ENCODE results near the gene DDA1.

DDA1 gene

DNA sequence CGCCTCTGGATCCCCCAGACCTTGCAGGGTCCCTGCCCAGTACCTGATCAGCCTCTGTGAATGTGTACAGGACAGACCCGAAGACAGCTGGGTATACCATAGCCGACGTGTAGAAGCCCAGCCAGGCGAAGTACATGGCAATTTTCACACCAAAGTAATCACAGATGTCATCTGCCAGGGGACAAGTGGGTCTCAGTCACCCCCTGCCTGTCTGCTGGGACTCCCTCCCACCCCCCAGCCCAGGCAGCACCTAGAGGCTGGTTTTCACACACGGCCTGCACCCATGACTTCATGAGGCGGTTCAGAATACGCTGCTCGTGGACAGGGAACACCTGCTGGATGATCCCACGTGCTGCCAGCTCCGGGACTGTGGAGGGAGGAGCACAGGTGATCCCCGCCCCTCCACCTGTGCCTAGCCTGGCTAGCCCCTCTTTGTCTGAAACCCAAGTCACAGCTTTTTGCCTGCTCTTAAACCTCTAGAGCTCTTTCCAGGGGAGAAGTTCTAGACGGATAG lies 21.7 kb downstream of the DDA1 start:
- Histone ChIP-seq H3K27ac (no peak overlapping the region), H3K4me1 (ENCODE audit: control insufficient read depth in 1 of 2, insufficient read depth in 1 of 2, low read depth in 1 of 2, low read length in 1 of 2) (peaks cover 33 to 38% of the 10 kb centered on the region in 2 experiments), H3K9me3 (no peaks in the 10 kb centered on the region), H3K27me3 (peaks cover 87% of the 10 kb centered on the region), H3K36me3 (no peaks in the 10 kb centered on the region), H3K4me3 (ENCODE audit: low read depth in 1 of 2, low read length in 1 of 2) (no peak overlapping the region)
- TF ChIP-seq, protein P1, sequence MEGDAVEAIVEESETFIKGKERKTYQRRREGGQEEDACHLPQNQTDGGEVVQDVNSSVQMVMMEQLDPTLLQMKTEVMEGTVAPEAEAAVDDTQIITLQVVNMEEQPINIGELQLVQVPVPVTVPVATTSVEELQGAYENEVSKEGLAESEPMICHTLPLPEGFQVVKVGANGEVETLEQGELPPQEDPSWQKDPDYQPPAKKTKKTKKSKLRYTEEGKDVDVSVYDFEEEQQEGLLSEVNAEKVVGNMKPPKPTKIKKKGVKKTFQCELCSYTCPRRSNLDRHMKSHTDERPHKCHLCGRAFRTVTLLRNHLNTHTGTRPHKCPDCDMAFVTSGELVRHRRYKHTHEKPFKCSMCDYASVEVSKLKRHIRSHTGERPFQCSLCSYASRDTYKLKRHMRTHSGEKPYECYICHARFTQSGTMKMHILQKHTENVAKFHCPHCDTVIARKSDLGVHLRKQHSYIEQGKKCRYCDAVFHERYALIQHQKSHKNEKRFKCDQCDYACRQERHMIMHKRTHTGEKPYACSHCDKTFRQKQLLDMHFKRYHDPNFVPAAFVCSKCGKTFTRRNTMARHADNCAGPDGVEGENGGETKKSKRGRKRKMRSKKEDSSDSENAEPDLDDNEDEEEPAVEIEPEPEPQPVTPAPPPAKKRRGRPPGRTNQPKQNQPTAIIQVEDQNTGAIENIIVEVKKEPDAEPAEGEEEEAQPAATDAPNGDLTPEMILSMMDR (IDR thresholded peaks at IDR 0.05): no peak

- peaks cover 76% of the 10 kb centered on the region for H3K27me3 ChIP-seq
- H3K4me1 ChIP-seq (ENCODE audit: control insufficient read depth in 1 of 2, insufficient read depth in 1 of 2, low read depth in 1 of 2, low read length in 1 of 2): peaks cover 45 to 48% of the 10 kb centered on the region in 2 experiments
- no peaks in the 10 kb centered on the region for H3K9me3 ChIP-seq
- H3K27ac ChIP-seq: no peak overlapping the region
- H3K36me3 ChIP-seq: no peaks in the 10 kb centered on the region
- TF ChIP-seq, protein P1 (IDR thresholded peaks at IDR 0.05): no peak
- no peak overlapping the region for H3K4me3 ChIP-seq (ENCODE audit: low read depth in 1 of 2, low read length in 1 of 2)
Measured at GRCh38 chr19:17332360-17332676, 23.0 kb downstream of the DDA1 start.

DNA sequence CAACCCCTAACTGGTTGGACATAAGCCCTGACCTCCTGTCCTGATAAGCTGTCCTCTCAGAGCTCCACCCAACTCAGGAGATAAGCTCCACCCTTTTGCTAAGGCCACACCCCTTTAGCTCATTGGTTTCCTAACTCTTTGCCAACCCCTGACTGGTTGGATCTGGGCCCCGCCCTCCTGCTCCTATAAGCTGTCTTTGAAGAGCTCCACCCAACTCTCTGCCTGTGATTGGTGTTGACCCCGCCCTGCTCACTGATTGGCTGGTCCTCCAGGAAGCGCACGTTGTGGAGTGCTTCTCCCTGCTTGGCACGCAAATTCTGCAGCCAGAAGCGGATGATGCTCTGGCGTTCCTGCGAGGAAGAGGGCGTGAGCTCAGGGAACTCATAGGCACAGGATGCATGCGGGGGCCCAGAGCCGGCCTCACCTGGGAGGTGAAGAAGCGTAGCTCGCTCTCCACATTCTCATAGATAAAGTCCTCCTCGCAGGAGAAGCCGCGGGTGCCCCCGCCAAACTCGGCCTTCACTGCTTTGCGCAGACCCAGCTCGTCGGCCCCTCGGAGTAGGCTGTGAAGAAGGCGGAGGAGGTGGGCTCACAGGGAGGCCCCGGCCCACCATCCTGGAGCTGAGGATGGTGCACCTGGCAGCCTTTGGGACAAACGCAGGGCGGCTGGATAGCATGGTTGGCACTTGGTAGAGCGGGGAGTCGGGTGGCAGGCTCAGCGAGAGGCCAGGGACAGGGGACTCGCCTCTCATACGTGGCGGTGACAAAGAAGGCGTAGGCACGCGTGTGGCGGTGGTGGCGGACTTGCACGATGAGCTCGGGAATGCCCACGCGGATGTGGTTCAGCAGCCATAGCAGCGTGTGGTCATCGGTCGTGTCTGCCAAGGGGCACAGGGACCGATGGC lies 23.6 kb downstream of the DDA1 start:
- Histone ChIP-seq H3K36me3 (no peaks in the 10 kb centered on the region), H3K4me1 (ENCODE audit: control insufficient read depth in 1 of 2, insufficient read depth in 1 of 2, low read depth in 1 of 2, low read length in 1 of 2) (peaks cover 51 to 52% of the 10 kb centered on the region in 2 experiments), H3K27me3 (peaks cover 76% of the 10 kb centered on the region), H3K4me3 (ENCODE audit: low read depth in 1 of 2, low read length in 1 of 2) (no peak overlapping the region), H3K27ac (no peak overlapping the region), H3K9me3 (no peaks in the 10 kb centered on the region)
- TF ChIP-seq, protein P1 (IDR thresholded peaks at IDR 0.05): no peak

- peaks cover 47 to 51% of the 10 kb centered on the region in 2 experiments for H3K4me1 ChIP-seq (ENCODE audit: control insufficient read depth in 1 of 2, insufficient read depth in 1 of 2, low read depth in 1 of 2, low read length in 1 of 2)
- H3K27ac ChIP-seq: no peak overlapping the region
- peaks cover 69% of the 10 kb centered on the region for H3K27me3 ChIP-seq
- peak overlapping the region; percentile 63 to 70 for H3K4me3 ChIP-seq (ENCODE audit: low read depth in 1 of 2, low read length in 1 of 2)
- no peaks in the 10 kb centered on the region for H3K36me3 ChIP-seq
- TF ChIP-seq, protein P1 (IDR thresholded peaks at IDR 0.05): no peak
- H3K9me3 ChIP-seq: no peaks in the 10 kb centered on the region
Measured at GRCh38 chr19:17333611-17334413, 24.4 kb downstream of the DDA1 start.

- peak within 1 kb of the TSS; percentile 63 to 70 for H3K4me3 ChIP-seq (ENCODE audit: low read depth in 1 of 2, low read length in 1 of 2)
- H3K9me3 ChIP-seq: no peaks in the 10 kb centered on the region
- H3K36me3 ChIP-seq: no peaks in the 10 kb centered on the region
- peaks cover 60% of the 10 kb centered on the region for H3K27me3 ChIP-seq
- TF ChIP-seq, protein P1 (IDR thresholded peaks at IDR 0.05): no peak
- H3K4me1 ChIP-seq (ENCODE audit: control insufficient read depth in 1 of 2, insufficient read depth in 1 of 2, low read depth in 1 of 2, low read length in 1 of 2): peaks cover 39 to 44% of the 10 kb centered on the region in 2 experiments
- peak within 1 kb of the TSS; percentile 10 for H3K27ac ChIP-seq
Measured at GRCh38 chr19:17334414-17335409, 25.3 kb downstream of the DDA1 start, which contains the start of gene ANO8. Gene ANO8 (minus strand): TSS chr19:17334855. CDS start chr19:17334670, 185 bp downstream.
